ENCODE results near the gene ADAM10.

ADAM10 gene

DNA sequence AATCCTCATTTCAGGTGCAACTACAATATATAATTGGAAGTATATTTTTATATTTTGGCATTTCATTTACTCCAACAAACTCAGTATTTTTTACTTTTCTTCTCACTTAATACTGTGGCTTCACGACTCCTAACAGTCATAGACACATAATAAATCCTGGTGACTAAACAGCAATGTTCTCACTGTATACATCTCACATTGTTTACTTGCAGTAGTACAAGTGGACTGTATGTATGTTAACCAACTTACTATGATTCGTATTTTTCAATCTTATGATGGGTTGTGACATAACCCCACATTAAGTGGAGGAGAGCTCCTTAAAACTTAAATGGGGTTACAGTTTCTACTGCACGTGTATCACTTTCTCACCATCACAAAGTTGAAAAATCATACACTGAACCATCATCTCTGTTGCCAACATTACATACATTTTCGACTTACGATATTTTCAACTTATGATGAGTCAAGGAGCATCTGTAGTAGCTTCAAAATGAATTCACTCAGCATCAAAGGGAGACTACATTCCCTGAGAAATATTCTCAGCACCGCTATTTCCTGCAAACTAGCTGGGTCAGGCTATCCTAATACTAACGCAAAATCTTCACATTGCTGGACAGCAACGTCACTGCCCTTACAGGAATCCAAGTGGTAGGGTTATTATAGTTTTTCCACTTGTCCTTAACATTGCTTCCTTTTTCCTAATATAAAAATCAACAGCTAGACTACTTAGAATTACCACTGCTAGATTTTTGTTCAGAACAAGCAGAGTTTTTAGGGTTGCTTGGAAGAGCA is 7.3 kb downstream of the ADAM10 start:
- Mint-ChIP-seq H3K27ac (peak overlapping the region in 1 of 3 experiments; percentile 45), H3K4me1 (peaks cover 34% of the 10 kb centered on the region), H3K9me3 (no peaks in the 10 kb centered on the region), H3K27me3 (ENCODE audit: low read depth) (no peaks in the 10 kb centered on the region), H3K36me3 (ENCODE audit: low read depth) (no peaks in the 10 kb centered on the region), H3K4me3 (no peak overlapping the region)
- TF ChIP-seq, protein P1, sequence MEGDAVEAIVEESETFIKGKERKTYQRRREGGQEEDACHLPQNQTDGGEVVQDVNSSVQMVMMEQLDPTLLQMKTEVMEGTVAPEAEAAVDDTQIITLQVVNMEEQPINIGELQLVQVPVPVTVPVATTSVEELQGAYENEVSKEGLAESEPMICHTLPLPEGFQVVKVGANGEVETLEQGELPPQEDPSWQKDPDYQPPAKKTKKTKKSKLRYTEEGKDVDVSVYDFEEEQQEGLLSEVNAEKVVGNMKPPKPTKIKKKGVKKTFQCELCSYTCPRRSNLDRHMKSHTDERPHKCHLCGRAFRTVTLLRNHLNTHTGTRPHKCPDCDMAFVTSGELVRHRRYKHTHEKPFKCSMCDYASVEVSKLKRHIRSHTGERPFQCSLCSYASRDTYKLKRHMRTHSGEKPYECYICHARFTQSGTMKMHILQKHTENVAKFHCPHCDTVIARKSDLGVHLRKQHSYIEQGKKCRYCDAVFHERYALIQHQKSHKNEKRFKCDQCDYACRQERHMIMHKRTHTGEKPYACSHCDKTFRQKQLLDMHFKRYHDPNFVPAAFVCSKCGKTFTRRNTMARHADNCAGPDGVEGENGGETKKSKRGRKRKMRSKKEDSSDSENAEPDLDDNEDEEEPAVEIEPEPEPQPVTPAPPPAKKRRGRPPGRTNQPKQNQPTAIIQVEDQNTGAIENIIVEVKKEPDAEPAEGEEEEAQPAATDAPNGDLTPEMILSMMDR (IDR thresholded peaks at IDR 0.05; ENCODE audit: unreplicated experiment in 3 of 3) = no peak

DNA sequence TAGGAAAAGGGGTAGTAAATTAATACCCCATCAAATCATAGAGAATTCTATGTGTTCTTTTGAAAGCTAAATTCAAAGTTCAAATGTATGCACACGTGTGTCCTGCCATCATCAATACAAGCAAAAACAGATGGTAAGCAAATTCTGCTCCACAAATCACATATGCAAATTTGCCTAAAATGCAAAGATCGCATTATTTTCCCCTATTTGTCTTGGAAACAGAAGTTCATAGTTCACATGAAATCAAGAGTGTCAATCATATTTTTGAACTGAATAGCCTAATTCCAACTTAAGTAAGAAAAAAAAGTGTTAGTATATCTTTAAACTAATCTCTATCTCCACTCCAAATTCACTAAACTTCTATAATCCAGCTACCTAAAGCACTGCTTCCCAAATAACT is 8.5 kb downstream of the ADAM10 start:
- Mint-ChIP-seq H3K36me3 (ENCODE audit: low read depth) (no peaks in the 10 kb centered on the region), H3K27ac (no peak overlapping the region), H3K9me3 (no peaks in the 10 kb centered on the region), H3K4me1 (peaks cover 32% of the 10 kb centered on the region), H3K4me3 (no peak overlapping the region), H3K27me3 (ENCODE audit: low read depth) (no peaks in the 10 kb centered on the region)
- TF ChIP-seq, protein P1 (IDR thresholded peaks at IDR 0.05; ENCODE audit: unreplicated experiment in 3 of 3) = no peak

- TF ChIP-seq, protein P1 (IDR thresholded peaks at IDR 0.05; ENCODE audit: unreplicated experiment in 3 of 3) = no peak
- Mint-ChIP-seq H3K36me3 (ENCODE audit: low read depth) (no peaks in the 10 kb centered on the region), H3K4me3 (no peak overlapping the region), H3K27ac (no peak overlapping the region), H3K9me3 (no peaks in the 10 kb centered on the region), H3K27me3 (ENCODE audit: low read depth) (no peaks in the 10 kb centered on the region), H3K4me1 (peaks cover 30% of the 10 kb centered on the region)
Observed at GRCh38 chr15:58740436-58740835, 9.1 kb downstream of the ADAM10 start.

- Mint-ChIP-seq H3K36me3 (ENCODE audit: low read depth) (no peaks in the 10 kb centered on the region), H3K27ac (no peak overlapping the region), H3K27me3 (ENCODE audit: low read depth) (no peaks in the 10 kb centered on the region), H3K4me1 (peaks cover 22% of the 10 kb centered on the region), H3K4me3 (no peak overlapping the region), H3K9me3 (no peaks in the 10 kb centered on the region)
- TF ChIP-seq, protein P1 (IDR thresholded peaks at IDR 0.05; ENCODE audit: unreplicated experiment in 3 of 3) = no peak
Observed at GRCh38 chr15:58738046-58738707, 11.3 kb downstream of the ADAM10 start.

DNA sequence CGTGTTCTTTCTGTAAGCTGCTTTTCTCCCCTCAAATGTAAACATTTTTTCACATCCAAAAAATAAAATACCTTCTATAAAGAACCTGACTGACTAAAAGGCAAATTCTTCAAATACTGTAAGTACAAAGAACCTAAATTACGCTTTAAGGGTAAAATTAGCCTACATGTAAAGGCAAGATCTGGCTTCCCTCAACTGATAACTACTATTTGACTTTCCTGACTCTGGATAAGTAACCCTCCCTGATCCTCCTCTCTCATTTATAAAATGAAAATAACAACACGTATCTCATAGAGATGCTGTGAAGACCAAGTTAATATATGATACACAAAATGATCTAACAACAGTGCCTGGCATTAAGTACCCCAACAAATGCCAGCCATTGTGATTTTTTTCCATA is 12.2 kb downstream of the ADAM10 start:
- Mint-ChIP-seq H3K36me3 (ENCODE audit: low read depth) (no peaks in the 10 kb centered on the region), H3K27me3 (ENCODE audit: low read depth) (no peaks in the 10 kb centered on the region), H3K9me3 (no peaks in the 10 kb centered on the region), H3K27ac (no peak overlapping the region), H3K4me1 (peaks cover 18% of the 10 kb centered on the region), H3K4me3 (no peak overlapping the region)
- TF ChIP-seq, protein P1 (IDR thresholded peaks at IDR 0.05; ENCODE audit: unreplicated experiment in 3 of 3) = no peak
